OCI-LY1 (cell line): ENCODE data around the gene RNU5B-1.

Experiments used
- CTCF ChIP-seq: fragments of 200-600 bp; sonication (generic), shearing (Covaris generic); IDR thresholded peaks from 2 replicates; pipeline ENCODE4 v1.5.1; 2017; ENCODE audit warnings: mild to moderate bottlenecking, antibody characterized with exemption, low read length, moderate library complexity, mixed read lengths
- EZH2 ChIP-seq: fragments of 200-600 bp; sonication (generic), shearing (Covaris generic); IDR thresholded peaks from 2 replicates; pipeline ENCODE4 v1.8.0; 2017; ENCODE audit warnings: borderline replicate concordance, mixed run types, mild to moderate bottlenecking, antibody characterized with exemption, low read length, moderate library complexity, mixed read lengths

GRCh38 chr15:65326818-65327217, 22.3 kb downstream of the RNU5B-1 start:
- TF ChIP-seq CTCF (no peak), EZH2 (no peak)
